Mucosa of rectum (tissue), 2 donors: Measurements from ENCODE around the gene MAP7.
"Not testable (repeated sequence)": the region's sequence is repeated elsewhere in the genome, so short reads cannot be mapped to it uniquely, and the experiment has no call there.

Experiments
- H3K27ac ChIP-seq, 2 donors: one replicate each; pipeline ENCODE4 v1.7.0; 2013; ENCODE audit warnings: inconsistent platforms in 2 of 2, low read depth in 2 of 2, low read length in 2 of 2
- H3K27me3 ChIP-seq, 2 donors: one replicate each; pipeline ENCODE4 v1.7.0; 2013; ENCODE audit warnings: low read length in 2 of 2; ENCODE audit not compliant: control insufficient read depth in 2 of 2, insufficient read depth in 2 of 2
- H3K36me3 ChIP-seq, 2 donors: one replicate each; pipeline ENCODE4 v1.7.0; 2013; ENCODE audit warnings: low read length in 2 of 2; ENCODE audit not compliant: control insufficient read depth in 2 of 2, insufficient read depth in 2 of 2
- H3K4me1 ChIP-seq, 2 donors: one replicate each; pipeline ENCODE4 v1.7.0; 2013; ENCODE audit warnings: low read length in 2 of 2, mild to moderate bottlenecking in 1 of 2; ENCODE audit not compliant: control insufficient read depth in 2 of 2, insufficient read depth in 2 of 2
- H3K4me3 ChIP-seq, 2 donors: one replicate each; pipeline ENCODE4 v1.7.0; 2013; ENCODE audit warnings: low read length in 2 of 2
- H3K9ac ChIP-seq, 2 donors: one replicate each; pipeline ENCODE4 v1.7.0; 2013; ENCODE audit warnings: low read length in 2 of 2, low read depth in 1 of 2, mild to moderate bottlenecking in 1 of 2
- H3K9me3 ChIP-seq, 2 donors: one replicate each; pipeline ENCODE4 v1.7.0; 2013; ENCODE audit warnings: low read length in 2 of 2; ENCODE audit not compliant: control insufficient read depth in 2 of 2
- donor health status: healthy.
- donor health status: Normal muscosa, but diverticular disease.

Gene MAP7

DNA sequence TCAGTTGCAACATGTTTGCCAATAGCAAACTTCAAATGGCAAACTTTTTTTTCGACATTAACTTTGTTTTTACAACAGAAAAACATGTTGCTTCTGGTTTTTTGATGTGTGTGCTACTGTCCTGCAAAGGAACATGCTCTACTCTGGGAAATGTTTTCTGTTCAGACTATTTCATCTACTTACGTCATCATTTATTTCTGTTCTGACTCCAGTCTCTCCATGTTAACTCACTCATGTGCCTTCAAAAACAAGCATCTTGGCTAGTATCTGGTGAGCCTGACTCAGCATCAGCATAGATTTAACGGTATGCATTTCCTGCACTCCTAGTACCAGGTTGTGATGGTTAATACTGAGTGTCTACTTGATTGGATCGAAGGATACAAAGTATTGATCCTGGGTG lies 36.1 kb upstream of the MAP7 start:
- Histone ChIP-seq H3K9ac (no peak overlapping the region), H3K27me3 (no peaks in the 10 kb centered on the region), H3K9me3 (no peaks in the 10 kb centered on the region), H3K27ac (no peak overlapping the region), H3K4me1 (no peaks in the 10 kb centered on the region), H3K36me3 (peaks cover 24 to 31% of the 10 kb centered on the region in 2 donors), H3K4me3 (no peak overlapping the region)

DNA sequence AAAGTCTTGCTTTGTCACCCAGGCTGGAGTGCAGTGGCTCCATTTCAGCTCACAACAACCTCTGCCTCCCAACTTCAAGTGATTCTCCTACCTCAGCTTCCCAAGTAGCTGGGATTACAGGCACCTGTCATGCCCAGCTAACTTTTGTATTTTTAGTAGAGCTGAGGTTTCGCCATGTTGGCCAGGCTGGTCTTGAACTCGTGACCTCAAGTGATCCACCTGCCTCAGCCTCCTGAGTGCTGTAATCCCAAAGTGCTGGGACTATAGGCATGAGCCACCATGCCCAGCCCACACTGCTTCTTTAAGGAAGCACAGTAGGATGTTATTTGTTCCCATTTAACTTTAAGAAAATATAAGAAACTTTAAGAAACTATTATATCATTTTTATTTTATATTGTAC lies 35.3 kb upstream of the MAP7 start:
- H3K9me3 ChIP-seq, H3K27me3 ChIP-seq, H3K9ac ChIP-seq, H3K4me1 ChIP-seq, H3K4me3 ChIP-seq, H3K27ac ChIP-seq: not testable (repeated sequence)
- peaks cover 20 to 26% of the 10 kb centered on the region in 2 donors for H3K36me3 ChIP-seq

DNA sequence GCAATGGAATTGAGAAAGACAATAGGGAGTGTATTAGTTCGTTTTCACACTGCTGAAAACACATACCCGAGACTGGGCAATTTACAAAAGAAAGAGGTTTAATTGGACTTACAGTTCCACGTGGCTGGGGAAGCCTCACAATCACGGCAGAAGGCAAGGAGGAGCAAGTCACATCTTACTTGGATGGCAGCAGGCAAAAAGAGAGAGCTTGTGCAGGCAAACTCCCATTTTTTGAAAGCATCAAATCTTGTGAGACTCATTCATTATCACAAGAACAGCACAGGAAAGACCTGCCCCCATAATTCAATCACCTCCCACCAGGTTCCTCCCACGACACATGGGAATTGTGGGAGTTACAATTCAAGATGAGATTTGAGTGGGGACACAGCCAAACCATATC lies 34.1 kb upstream of the MAP7 start:
- not testable (repeated sequence) for H3K9me3 ChIP-seq, H3K27ac ChIP-seq, H3K4me3 ChIP-seq, H3K27me3 ChIP-seq, H3K9ac ChIP-seq, H3K4me1 ChIP-seq
- H3K36me3 ChIP-seq, result peaks cover 24 to 27% of the 10 kb centered on the region in 2 donors

DNA sequence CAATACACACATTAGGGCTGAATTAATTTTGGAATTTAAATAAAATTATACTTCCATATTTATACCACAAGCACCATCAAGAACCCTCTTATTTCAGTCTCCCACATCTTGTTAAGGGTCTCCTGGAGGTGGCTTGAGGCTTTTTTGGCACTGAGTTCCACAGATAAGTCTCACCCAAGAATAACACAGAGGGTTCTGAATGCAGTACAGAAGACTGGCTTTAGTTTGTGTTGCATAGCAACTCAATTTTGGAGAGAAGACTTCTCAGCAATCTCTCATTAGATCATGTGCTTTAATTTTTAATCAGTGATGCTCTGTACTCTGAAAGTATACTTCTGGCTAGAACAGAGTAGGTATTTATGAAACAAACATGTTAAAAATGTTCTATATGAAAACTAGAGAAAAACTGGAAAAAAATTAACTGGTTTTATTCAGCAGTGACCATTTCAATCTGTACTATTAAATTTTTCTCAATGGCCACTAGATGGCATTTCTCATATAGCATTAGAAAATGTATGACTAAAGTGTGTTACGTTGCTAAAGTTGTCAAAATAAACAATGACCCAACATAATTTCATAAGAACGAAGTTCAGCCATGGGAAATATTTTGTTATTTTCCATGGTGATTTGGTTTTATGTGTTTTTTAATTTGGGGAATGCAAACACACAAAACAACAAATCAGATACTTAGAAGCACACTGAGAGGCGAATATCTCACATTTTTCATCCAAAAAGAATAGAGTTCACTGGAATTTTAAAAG lies 32.7 kb upstream of the MAP7 start:
- H3K27ac ChIP-seq, result peak overlapping the region; percentile 20 to 62

DNA sequence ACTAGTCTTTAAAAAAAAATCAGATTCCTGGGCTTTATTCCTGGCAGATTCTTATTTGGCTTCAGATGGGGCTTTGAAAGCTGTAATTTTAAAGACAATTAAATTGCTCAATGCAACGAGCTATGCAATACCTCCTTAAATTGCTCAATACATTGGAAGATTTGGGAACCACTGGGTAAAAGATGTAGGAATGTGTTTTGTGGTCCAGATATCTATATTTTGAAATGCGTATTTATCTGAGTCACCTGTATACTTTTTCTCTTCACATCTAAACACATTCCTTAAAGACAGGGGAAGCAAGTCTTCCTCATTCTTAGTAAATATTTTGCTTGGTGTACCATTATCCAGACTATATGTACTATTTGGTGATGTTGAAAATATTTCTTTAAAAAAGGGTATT lies 29.6 kb upstream of the MAP7 start:
- no peak overlapping the region for H3K27ac ChIP-seq
- H3K36me3 ChIP-seq, result peaks cover 32 to 39% of the 10 kb centered on the region in 2 donors
- H3K9ac ChIP-seq, result no peak overlapping the region
- no peaks in the 10 kb centered on the region for H3K27me3 ChIP-seq
- H3K4me3 ChIP-seq, result no peak overlapping the region
- no peaks in the 10 kb centered on the region for H3K9me3 ChIP-seq
- H3K4me1 ChIP-seq, result no peaks in the 10 kb centered on the region

More for the DNA sequence above, 32.7 kb upstream of the MAP7 start:
- no peaks in the 10 kb centered on the region for H3K27me3 ChIP-seq
- no peak overlapping the region for H3K9ac ChIP-seq
- no peak overlapping the region for H3K4me3 ChIP-seq
- H3K36me3 ChIP-seq, result peaks cover 25 to 29% of the 10 kb centered on the region in 2 donors
- no peaks in the 10 kb centered on the region for H3K9me3 ChIP-seq
- no peaks in the 10 kb centered on the region for H3K4me1 ChIP-seq

DNA sequence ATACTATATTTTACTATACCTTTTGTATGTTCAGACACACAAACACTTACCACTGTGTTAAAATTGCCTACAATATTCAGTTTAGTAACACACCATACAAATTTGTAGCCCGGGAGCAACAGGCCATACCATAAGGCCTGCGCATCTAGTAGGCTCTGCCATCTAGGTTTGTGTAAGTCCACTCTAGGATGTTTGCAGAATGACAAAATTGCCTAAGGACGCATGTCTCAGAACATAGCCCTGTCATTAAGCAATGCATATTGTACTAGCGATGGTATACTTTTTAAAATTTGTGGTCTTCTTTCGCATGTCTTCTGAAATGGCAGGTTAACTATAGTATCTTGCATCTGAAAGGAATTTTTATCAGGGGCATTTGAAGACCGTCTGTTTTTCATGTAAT lies 26.6 kb upstream of the MAP7 start:
- Histone ChIP-seq H3K9ac (no peak overlapping the region), H3K27me3 (no peaks in the 10 kb centered on the region), H3K4me1 (no peaks in the 10 kb centered on the region), H3K36me3 (peaks cover 29 to 41% of the 10 kb centered on the region in 2 donors), H3K27ac (no peak overlapping the region), H3K9me3 (no peaks in the 10 kb centered on the region), H3K4me3 (no peak overlapping the region)

DNA sequence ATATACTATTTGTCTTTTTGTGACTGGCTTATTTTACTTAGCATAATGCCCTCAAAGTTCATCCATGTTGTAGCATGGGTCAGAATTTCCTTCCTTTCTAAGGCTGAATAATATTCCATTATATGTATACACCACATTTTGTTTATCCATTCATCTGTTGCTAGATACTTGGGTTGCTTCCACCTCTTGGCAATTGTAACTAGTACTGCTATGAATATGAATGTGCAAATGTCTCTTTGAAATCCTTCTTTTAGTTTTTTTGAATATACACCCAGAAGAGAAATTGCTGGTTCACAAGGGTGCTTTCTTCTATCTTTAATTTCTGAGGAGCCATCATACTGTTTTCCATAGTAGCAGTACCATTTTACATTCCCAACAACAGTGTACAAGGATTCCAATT lies 21.3 kb upstream of the MAP7 start:
- Histone ChIP-seq H3K4me3 (no peak overlapping the region), H3K4me1 (peaks cover 4 to 13% of the 10 kb centered on the region in 2 donors), H3K9me3 (peaks cover 0 to 4% of the 10 kb centered on the region in 2 donors), H3K9ac (no peak overlapping the region), H3K27ac (no peak overlapping the region), H3K36me3 (peaks cover 14 to 20% of the 10 kb centered on the region in 2 donors), H3K27me3 (no peaks in the 10 kb centered on the region)

DNA sequence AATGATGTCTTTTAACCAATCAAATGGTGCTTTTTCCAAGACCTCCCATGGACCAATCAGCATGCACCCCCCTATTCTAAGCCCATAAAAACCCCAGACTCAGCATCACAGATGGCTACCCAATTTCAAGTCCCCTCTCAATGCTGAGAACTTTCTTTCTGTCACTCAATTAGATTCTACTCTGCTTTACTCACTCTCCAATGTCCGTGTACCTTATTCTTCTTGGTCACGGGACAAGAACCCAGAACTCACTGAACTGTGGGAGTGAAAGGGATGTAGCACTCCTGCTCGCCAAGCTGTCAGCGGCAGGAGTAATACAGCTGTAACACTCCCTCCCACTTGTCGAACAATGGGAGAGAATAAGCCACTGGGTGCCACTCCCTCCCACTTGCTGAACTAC lies 20.8 kb upstream of the MAP7 start:
- Histone ChIP-seq H3K27ac (no peak overlapping the region), H3K27me3 (no peaks in the 10 kb centered on the region), H3K36me3 (peaks cover 14 to 20% of the 10 kb centered on the region in 2 donors), H3K9ac (no peak overlapping the region), H3K4me3 (no peak overlapping the region), H3K4me1 (peaks cover 7 to 15% of the 10 kb centered on the region in 2 donors), H3K9me3 (peaks cover 0 to 4% of the 10 kb centered on the region in 2 donors)

DNA sequence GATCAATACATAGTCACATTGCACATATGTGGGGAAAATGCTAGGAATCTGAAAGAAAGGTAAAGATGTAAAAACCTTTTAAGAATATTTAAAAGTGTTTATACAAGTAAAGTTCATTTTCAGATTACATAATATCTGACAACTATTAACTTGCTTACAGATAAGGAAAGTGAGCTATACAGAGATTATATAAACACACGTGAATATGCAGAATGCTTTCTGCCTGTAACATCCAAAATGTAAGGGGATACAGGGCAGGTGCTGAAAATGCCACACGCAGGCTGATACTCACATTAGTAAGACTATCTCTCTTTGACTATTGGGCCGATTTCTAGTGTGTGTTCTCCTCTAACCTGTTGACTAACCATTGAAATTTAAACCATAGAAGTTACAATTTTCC lies 17.9 kb upstream of the MAP7 start:
- peak overlapping the region in 1 of 2 donors; percentile 81 for H3K27ac ChIP-seq

DNA sequence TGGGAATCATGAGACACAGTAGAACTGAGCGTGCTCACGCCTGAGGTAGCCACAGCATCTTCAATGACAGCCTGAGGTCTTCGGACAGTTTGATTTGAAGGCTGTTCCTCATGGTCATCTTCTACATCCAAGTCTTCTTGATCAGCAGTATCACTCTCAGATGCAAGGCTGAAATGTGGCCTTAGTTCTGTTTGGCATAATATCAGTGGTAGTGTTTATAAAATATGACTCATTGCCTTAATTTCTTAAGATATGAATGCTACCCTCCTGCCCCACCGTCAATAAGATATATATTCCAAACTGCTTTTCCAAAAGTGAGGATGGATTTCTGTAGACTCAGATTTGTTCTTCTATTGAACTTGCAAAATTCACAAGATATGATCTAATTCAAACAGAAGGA lies 17.5 kb upstream of the MAP7 start:
- Histone ChIP-seq H3K4me3 (no peak overlapping the region), H3K36me3 (peaks cover 0 to 4% of the 10 kb centered on the region in 2 donors), H3K27me3 (no peaks in the 10 kb centered on the region), H3K9me3 (peaks cover 0 to 4% of the 10 kb centered on the region in 2 donors), H3K4me1 (peaks cover 26 to 36% of the 10 kb centered on the region in 2 donors), H3K9ac (no peak overlapping the region), H3K27ac (peak overlapping the region; percentile 74 to 81)

More for the DNA sequence above, 17.9 kb upstream of the MAP7 start:
- peaks cover 0 to 7% of the 10 kb centered on the region in 2 donors for H3K36me3 ChIP-seq
- H3K9me3 ChIP-seq, result peaks cover 0 to 4% of the 10 kb centered on the region in 2 donors
- H3K4me1 ChIP-seq, result peaks cover 26 to 36% of the 10 kb centered on the region in 2 donors
- no peak overlapping the region for H3K4me3 ChIP-seq
- H3K27me3 ChIP-seq, result no peaks in the 10 kb centered on the region
- no peak overlapping the region for H3K9ac ChIP-seq
